K562 (cell line): Measurements from ENCODE around the gene WDR70. TPM values are rescaled to one million over a fixed set of nuclear protein-coding genes. Genes with fewer than 3 reads are reported as not detected.

Source experiments
- ATAC-seq: fragments of 200-7000 bp; cut with Tn5 transposase; 3 replicates; pipeline ENCODE4 v1.9.1; 2020; ENCODE audit warnings: moderate library complexity
- BruUV-seq: library from RNA; stranded (reverse); fragments of 400-500 nt; replicated peaks from 2 replicates; lab custom pipeline; 2021; lab: Mats Ljungman, UMichigan
- CTCF ChIA-PET: fragments of 300-600 bp; formaldehyde crosslinking; extraction: SDS; loops from one replicate; lab custom pipeline; 2021; ENCODE audit warnings: low intra/inter-chr PET ratio; lab: Yijun Ruan, JAX
- POLR2A ChIA-PET: fragments of 300-600, 350-650 bp; sonication (Branson Sonifier 250); formaldehyde crosslinking; extraction: SDS; loops from one replicate; lab custom pipeline; 2021; ENCODE audit warnings: antibody characterized with exemption, inconsistent platforms; lab: Yijun Ruan, JAX
- DNase-seq, 4 experiments: peaks; one replicate each; pipeline versions ENCODE4 v3.0.0 to v3.0.0-alpha.2; 2011 to 2018; ENCODE audit warnings: low spot score in 3 of 4, mixed read lengths in 3 of 4; ENCODE audit errors: extremely low read depth in 1 of 4
- FAIRE-seq: peaks from 2 replicates; lab custom pipeline; 2011; peaks lifted over from hg19 to GRCh38; lab: Jason Lieb, UNC
- H2AFZ ChIP-seq: 2 replicates; pipeline ENCODE4 v1.6.0; 2011; ENCODE audit warnings: low read depth, low read length, control low read depth, inconsistent platforms
- H3K27ac ChIP-seq: fragments of 200-600 bp; 3 replicates; pipeline ENCODE4 v1.8.0; 2011; ENCODE audit warnings: low read depth, mild to moderate bottlenecking, control low read depth, inconsistent platforms, low read length, moderate library complexity, mixed read lengths; ENCODE audit errors: extremely low read depth
- H3K27me3 ChIP-seq, 2 experiments: fragments of 300-600 bp in 1 of 2; 2 replicates in 1 of 2; 3 replicates in 1 of 2; pipeline versions ENCODE4 v1.6.0 to v1.8.0; 2011; ENCODE audit warnings: inconsistent platforms in 2 of 2, low read length in 2 of 2, mild to moderate bottlenecking in 1 of 2, mixed read lengths in 1 of 2, moderate library complexity in 1 of 2; ENCODE audit not compliant: control insufficient read depth in 2 of 2, insufficient read depth in 2 of 2
- H3K36me3 ChIP-seq: fragments of 300-600 bp; 3 replicates; pipeline ENCODE4 v1.8.0; 2011; ENCODE audit warnings: mild to moderate bottlenecking, low read length, inconsistent platforms; ENCODE audit not compliant: control insufficient read depth, insufficient read depth
- H3K4me1 ChIP-seq, 2 experiments: fragments of 200-600 bp in 1 of 2; replicated peaks in 1 of 2; 2 replicates in 1 of 2; 3 replicates in 1 of 2; pipeline versions ENCODE4 v1.5.1 to v1.8.0; 2011; ENCODE audit warnings: inconsistent platforms in 2 of 2, low read length in 2 of 2, mild to moderate bottlenecking in 1 of 2, mixed read lengths in 1 of 2, moderate library complexity in 1 of 2; ENCODE audit not compliant: control insufficient read depth in 2 of 2, insufficient read depth in 2 of 2
- H3K4me2 ChIP-seq: 2 replicates; pipeline ENCODE4 v1.6.1; 2011; ENCODE audit warnings: low read length, control low read depth, inconsistent platforms, mixed read lengths; ENCODE audit not compliant: insufficient read depth
- H3K4me3 ChIP-seq: fragments of 200-600 bp; sonication (generic), shearing (Covaris generic); 2 replicates; pipeline ENCODE4 v1.5.1; 2016; ENCODE audit warnings: control low read depth, inconsistent platforms
- H3K79me2 ChIP-seq: fragments of 200-600 bp; 3 replicates; pipeline ENCODE4 v1.8.0; 2011; ENCODE audit warnings: low read length, inconsistent platforms; ENCODE audit not compliant: control insufficient read depth, insufficient read depth
- H3K9ac ChIP-seq, 2 experiments: 2 replicates each; pipeline versions ENCODE4 v1.6.0 to v1.6.1; 2011; ENCODE audit warnings: low read depth in 2 of 2, low read length in 2 of 2, control low read depth in 1 of 2, inconsistent platforms in 1 of 2, mild to moderate bottlenecking in 1 of 2, mixed read lengths in 1 of 2; ENCODE audit not compliant: insufficient read depth in 1 of 2
- H3K9me1 ChIP-seq: one replicate; pipeline ENCODE4 v1.6.0; 2011; ENCODE audit warnings: inconsistent platforms, mild to moderate bottlenecking, low read length, moderate library complexity; ENCODE audit not compliant: control insufficient read depth, insufficient read depth
- H3K9me3 ChIP-seq: replicated peaks from 2 replicates; pipeline ENCODE4 v1.5.1; 2011; ENCODE audit warnings: low read depth, low read length, inconsistent platforms; ENCODE audit not compliant: control insufficient read depth, insufficient read depth
- H4K20me1 ChIP-seq: replicated peaks from 2 replicates; pipeline ENCODE4 v1.6.1; 2011; ENCODE audit warnings: low read length, inconsistent platforms, mixed read lengths; ENCODE audit not compliant: control insufficient read depth, insufficient read depth
- ASH1L ChIP-seq: fragments of 450-650 bp; IDR thresholded peaks from 2 replicates; pipeline ENCODE4 v1.6.1; 2018; ENCODE audit warnings: borderline replicate concordance, mild to moderate bottlenecking, low read depth; ENCODE audit not compliant: partially characterized antibody
- JUNB ChIP-seq: fragments of 450-650 bp; formaldehyde crosslinking; conservative IDR thresholded peaks from 2 replicates; pipeline ENCODE4 v1.4.0; 2020; ENCODE audit warnings: mild to moderate bottlenecking
- NFIC ChIP-seq: fragments of 450-650 bp; IDR thresholded peaks from 2 replicates; pipeline ENCODE4 v1.6.1; 2017; ENCODE audit warnings: mild to moderate bottlenecking, inconsistent platforms
- POLR2H ChIP-seq: IDR thresholded peaks from 2 replicates; pipeline ENCODE4 v1.6.1; 2016; ENCODE audit warnings: missing genetic modification characterization, low read depth, mild to moderate bottlenecking, control low read depth, missing compliant biosample characterization, moderate library complexity
- RNF219 ChIP-seq: fragments of 250-450 bp; sonication (Bioruptor Pico); IDR thresholded peaks from 2 replicates; pipeline ENCODE4 v1.5.0; 2022; ENCODE audit warnings: mild to moderate bottlenecking
- SMARCC2 ChIP-seq: fragments of 450-650 bp; IDR thresholded peaks from 2 replicates; pipeline ENCODE4 v1.6.1; 2017; ENCODE audit warnings: antibody characterized with exemption, moderate library complexity, mild to moderate bottlenecking, low read depth
- SNRNP70 ChIP-seq: fragments of 200-400 bp; formaldehyde crosslinking; optimal IDR thresholded peaks from 2 replicates; pipeline ENCODE3; 2017; ENCODE audit warnings: low read depth, low read length
- ZBTB49 ChIP-seq: sonication (generic); formaldehyde crosslinking; IDR thresholded peaks from 2 replicates; pipeline ENCODE4 v1.8.0; 2022; ENCODE audit warnings: missing genetic modification reagents, mild to moderate bottlenecking, borderline replicate concordance
- WGBS: fragments of 100-300 bp; shearing (Covaris generic); methylation state at CpG from one replicate; pipeline ENCODE4 v1.1.6; 2016; ENCODE audit warnings: low coverage, mixed read lengths; ENCODE audit not compliant: insufficient coverage; ENCODE audit errors: missing lambda C conversion rate; 5-methylcytosine and 5-hydroxymethylcytosine counted together
- in situ Hi-C: fragments of 300-500 bp; cut with MboI; formaldehyde crosslinking; loops from 4 replicates; pipeline ENCODE4 v1.15.0; 2018; ENCODE audit warnings: inconsistent platforms, mixed read lengths
- intact Hi-C: fragments of 100-400 bp; cut with micrococcal nuclease; formaldehyde crosslinking; loops from 2 replicates; pipeline ENCODE4 v1.14.2; 2022
- polyA plus RNA-seq, 8 experiments: library from polyadenylated mRNA; depleted of rRNA in 4 of 8; stranded (reverse) in 5 of 8; unstranded in 3 of 8; fragments of >200 nt; fragmentation: Nextera tagmentation in 2 of 8; fragmentation: Illumina TruSeq in 1 of 8; extraction: Ambion mirVana in 2 of 8; extraction: Trizol in 1 of 8; gene quantifications; 2 replicates each; pipeline versions ENCODE4 v1.2.1 to v1.2.3, GENCODE V29; 2011 to 2014; ENCODE audit warnings: inconsistent platforms in 1 of 8, missing spikeins in 1 of 8
- total RNA-seq, 7 experiments: library from RNA; depleted of rRNA in 6 of 7; stranded (reverse); fragments of >200 nt in 6 of 7; fragmentation: Illumina TruSeq in 2 of 7; extraction: Trizol in 2 of 7; gene quantifications; 2 replicates each; pipeline versions ENCODE4 v1.2.1 to v1.2.3, GENCODE V29; 2011 to 2021; ENCODE audit warnings: low replicate concordance in 1 of 7
- TF ChIP-seq, protein P1 (sequence below): fragments of 150-350 bp; conservative IDR thresholded peaks from 2 replicates; pipeline ENCODE4 v1.6.1; 2014; ENCODE audit warnings: low read length

WDR70 gene
- total and polyA plus RNA-seq, 9 of the 15 experiments (the other 6 are each of a cell fraction or from before 2014, with no cell fraction given), result 16.8 to 46.6 (median 38.8) TPM

DNA sequence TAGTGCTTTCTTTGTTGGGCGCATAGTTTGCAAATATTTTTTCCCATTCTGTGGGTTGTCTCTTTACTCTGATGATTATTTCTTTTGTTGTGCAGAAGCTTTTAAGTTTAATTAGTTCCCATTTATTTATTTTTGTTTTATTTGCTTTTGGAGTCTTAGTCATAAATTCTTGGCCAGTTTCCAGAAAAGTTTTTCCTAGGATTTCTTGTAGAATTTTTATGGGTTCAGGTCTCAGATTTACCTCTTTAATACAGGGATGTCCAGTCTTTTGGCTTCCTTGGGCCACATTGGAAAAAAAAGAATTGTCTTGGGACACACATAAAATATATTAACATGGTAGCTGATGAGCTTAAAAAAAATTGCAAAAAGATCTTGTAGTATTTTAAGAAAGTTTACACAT is 122.0 kb downstream of the WDR70 start:
- in situ Hi-C loops, result no loop called here
- Histone ChIP-seq H3K9ac (no peak overlapping the region), H4K20me1 (no peaks in the 10 kb centered on the region), H3K27ac (no peak overlapping the region), H3K9me1 (no peaks in the 10 kb centered on the region), H3K9me3 (no peaks in the 10 kb centered on the region), H3K36me3 (no peaks in the 10 kb centered on the region), H2AFZ (no peak overlapping the region), H3K4me3 (no peak overlapping the region), H3K4me1 (no peaks in the 10 kb centered on the region), H3K4me2 (no peak overlapping the region), H3K27me3 (no peaks in the 10 kb centered on the region), H3K79me2 (no peaks in the 10 kb centered on the region)
- no TSS peak for BruUV-seq
- FAIRE-seq (no peak), DNase-seq (no peak), ATAC-seq (no peak)
- CTCF ChIA-PET, result no interaction called here
- peak; percentile 68 for TF ChIP-seq NFIC
- TF ChIP-seq RNF219 (CRISPR knock-in tag), result no peak
- intact Hi-C loops, result no loop called here
- POLR2A ChIA-PET, result no interaction called here
- 100% methylated on average over 1 of the region's 1 CpG for WGBS

DNA sequence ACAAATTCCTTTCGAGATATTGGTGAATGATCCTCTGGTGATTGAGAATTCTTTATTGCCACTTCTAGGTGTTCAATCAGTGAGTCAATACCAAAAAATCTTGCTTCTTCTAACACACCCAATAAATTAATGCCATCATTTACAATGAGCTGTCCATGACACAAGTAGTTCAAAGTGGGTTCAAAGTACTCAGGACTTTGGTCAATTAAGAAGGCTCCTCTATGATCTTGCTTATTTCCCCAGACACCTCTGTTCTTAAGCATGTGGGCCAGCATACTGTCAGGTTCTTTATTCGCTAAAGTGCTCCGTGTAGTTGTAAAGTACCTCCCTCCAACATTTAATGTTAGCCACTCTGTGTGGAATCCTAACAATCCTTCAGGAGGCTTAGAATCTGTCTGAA is 127.1 kb downstream of the WDR70 start:
- Histone ChIP-seq H2AFZ (no peak overlapping the region), H3K9me1 (no peaks in the 10 kb centered on the region), H3K79me2 (no peaks in the 10 kb centered on the region), H3K27ac (no peak overlapping the region), H4K20me1 (no peaks in the 10 kb centered on the region), H3K4me1 (no peaks in the 10 kb centered on the region), H3K4me2 (no peak overlapping the region), H3K27me3 (no peaks in the 10 kb centered on the region), H3K36me3 (no peaks in the 10 kb centered on the region), H3K9me3 (no peaks in the 10 kb centered on the region), H3K9ac (no peak overlapping the region), H3K4me3 (no peak overlapping the region)
- no peak for FAIRE-seq
- no TSS peak for BruUV-seq
- CTCF ChIA-PET, result no interaction called here
- 77% methylated on average over 3 of the region's 3 CpGs for WGBS
- no peak for ATAC-seq
- DNase-seq, result no peak
- in situ Hi-C loops, result no loop called here
- intact Hi-C loops, result no loop called here
- POLR2A ChIA-PET, result no interaction called here
- TF ChIP-seq SNRNP70 (no peak), ASH1L (no peak), POLR2H (tag) (no peak), JUNB (CRISPR knock-in tag) (no peak), SMARCC2 (no peak), ZBTB49 (CRISPR knock-in tag) (no peak)
- TF ChIP-seq, protein P1, sequence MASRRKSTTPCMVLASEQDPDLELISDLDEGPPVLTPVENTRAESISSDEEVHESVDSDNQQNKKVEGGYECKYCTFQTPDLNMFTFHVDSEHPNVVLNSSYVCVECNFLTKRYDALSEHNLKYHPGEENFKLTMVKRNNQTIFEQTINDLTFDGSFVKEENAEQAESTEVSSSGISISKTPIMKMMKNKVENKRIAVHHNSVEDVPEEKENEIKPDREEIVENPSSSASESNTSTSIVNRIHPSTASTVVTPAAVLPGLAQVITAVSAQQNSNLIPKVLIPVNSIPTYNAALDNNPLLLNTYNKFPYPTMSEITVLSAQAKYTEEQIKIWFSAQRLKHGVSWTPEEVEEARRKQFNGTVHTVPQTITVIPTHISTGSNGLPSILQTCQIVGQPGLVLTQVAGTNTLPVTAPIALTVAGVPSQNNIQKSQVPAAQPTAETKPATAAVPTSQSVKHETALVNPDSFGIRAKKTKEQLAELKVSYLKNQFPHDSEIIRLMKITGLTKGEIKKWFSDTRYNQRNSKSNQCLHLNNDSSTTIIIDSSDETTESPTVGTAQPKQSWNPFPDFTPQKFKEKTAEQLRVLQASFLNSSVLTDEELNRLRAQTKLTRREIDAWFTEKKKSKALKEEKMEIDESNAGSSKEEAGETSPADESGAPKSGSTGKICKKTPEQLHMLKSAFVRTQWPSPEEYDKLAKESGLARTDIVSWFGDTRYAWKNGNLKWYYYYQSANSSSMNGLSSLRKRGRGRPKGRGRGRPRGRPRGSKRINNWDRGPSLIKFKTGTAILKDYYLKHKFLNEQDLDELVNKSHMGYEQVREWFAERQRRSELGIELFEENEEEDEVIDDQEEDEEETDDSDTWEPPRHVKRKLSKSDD, result no peak
